Skin epidermis (tissue), 12 donors: ENCODE measurements around the gene IRS2.

Experiments used
- H3K27ac ChIP-seq, 21 experiments: fragments of 200-600 bp; sonication (generic) in 11 of 21; one replicate each; pipeline ENCODE4 v1.5.0; 2020; ENCODE audit warnings: mild to moderate bottlenecking in 3 of 21, inconsistent platforms in 2 of 21, moderate library complexity in 2 of 21
- H3K4me3 ChIP-seq, 7 experiments: fragments of 200-600 bp; sonication (generic) in 2 of 7; one replicate each; pipeline ENCODE4 v1.5.0; 2020; ENCODE audit warnings: inconsistent platforms in 2 of 7, mild to moderate bottlenecking in 2 of 7, moderate library complexity in 1 of 7

Gene IRS2

DNA sequence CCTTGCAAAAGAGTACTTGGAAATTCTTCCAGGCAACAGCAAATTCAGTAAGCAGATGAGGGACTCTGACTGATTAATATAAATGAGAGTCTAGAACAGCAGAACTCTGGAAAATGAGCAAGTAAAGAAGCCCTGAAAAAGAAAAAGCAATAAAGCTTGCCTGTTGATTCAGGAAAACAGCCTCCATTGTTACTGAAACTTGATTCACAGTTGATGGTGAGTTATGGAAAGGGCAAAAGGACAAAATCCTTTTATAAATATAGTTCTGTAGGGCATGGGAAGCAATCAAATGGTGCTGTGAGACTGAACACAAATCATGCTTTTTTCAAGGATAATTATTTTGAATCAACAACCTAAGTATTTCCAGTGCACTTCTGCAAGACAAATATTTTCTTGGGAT, 67.7 kb downstream of the IRS2 start:
- Histone ChIP-seq H3K27ac (no peak overlapping the region), H3K4me3 (no peak overlapping the region)

DNA sequence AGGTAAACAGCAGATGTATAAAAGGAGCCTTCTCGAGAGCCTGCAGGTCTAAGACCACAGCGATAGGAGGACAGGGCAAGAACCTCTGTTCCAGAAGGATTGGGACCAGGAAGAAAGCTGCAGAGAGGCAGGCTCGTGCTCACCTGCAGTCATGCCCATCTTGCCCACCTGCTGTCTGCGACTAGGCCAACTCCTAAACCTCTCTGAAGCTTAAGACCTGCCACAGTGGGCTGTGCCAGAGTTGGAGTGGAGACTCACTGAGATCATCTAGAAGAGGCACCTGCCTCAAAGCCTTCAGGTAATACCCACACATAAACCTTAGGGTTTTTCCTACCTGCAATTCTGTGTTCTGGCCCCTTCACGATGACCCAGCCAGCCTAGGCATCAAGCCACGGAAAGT, 68.7 kb downstream of the IRS2 start:
- Histone ChIP-seq H3K4me3 (no peak overlapping the region), H3K27ac (no peak overlapping the region)

DNA sequence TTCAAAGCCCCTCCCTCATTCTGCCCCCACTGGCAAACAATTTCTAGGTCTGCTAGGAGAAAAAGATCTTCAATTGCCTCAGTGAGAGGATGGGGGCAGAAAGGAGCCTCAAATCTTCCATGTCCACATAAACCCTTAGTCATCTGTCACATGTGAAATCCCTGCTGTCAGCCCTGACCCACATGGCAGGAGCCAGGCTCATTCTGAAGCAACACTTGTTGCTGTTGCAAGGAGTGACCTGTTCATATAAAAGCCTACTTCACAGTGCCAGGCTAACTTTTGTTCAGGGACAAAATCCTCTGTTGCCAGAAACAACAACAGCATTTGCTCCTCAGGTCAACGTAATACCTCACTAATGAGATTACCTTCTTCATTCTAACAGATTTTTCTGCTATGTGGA, 70.5 kb downstream of the IRS2 start:
- Histone ChIP-seq H3K4me3 (no peak overlapping the region), H3K27ac (no peak overlapping the region)

GRCh38 chr13:109713681-109714080, 72.7 kb downstream of the IRS2 start:
- H3K4me3 ChIP-seq, result no peak overlapping the region

GRCh38 chr13:109712124-109712722, 74.2 kb downstream of the IRS2 start:
- H3K27ac ChIP-seq, result no peak overlapping the region
- no peak overlapping the region for H3K4me3 ChIP-seq

More at GRCh38 chr13:109713681-109714080, 72.7 kb downstream of the IRS2 start:
- H3K27ac ChIP-seq, result no peak overlapping the region

- Histone ChIP-seq H3K27ac (no peak overlapping the region), H3K4me3 (no peak overlapping the region)
Observed at GRCh38 chr13:109707742-109708617, 78.4 kb downstream of the IRS2 start.

DNA sequence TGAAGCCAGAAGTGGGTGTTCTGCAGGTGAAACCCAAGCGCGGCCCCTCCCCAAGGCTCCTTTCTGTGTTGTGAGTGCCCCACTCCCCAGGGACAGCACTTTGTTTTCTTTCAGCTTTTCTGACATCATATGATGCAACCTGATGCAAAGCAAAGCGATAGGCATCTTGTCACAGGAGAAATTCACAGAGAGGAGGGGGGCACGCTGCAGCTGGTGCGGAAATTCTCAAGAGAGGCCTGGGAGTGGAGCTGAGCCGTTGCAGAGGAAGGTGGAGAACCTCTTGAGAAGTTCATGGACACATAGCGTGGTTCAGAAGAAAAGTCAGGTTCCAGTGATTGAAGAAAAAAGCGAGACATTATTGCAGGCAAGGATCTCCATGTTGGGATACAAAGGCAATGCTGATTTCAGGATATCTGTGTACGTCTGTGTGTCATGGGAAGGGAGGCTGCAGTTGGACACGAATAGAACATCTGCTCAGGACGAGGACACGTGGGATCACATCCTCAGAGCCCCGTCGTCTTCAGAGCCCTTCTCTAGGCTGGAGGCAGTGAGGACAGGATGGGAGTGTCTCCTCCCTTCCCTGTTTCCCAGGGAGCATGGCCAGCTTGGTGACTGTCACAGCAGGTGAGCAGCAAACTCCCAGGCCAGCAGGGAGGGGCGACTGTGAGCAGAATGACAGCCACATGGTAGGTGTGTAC, 79.2 kb downstream of the IRS2 start:
- no peak overlapping the region for H3K27ac ChIP-seq
- no peak overlapping the region for H3K4me3 ChIP-seq

- H3K4me3 ChIP-seq, result no peak overlapping the region
- peak overlapping the region in 5 of 21 experiments; percentile 1 to 72 (median 33) for H3K27ac ChIP-seq
Observed at GRCh38 chr13:109706015-109706715, 80.2 kb downstream of the IRS2 start.

- Histone ChIP-seq H3K4me3 (no peak overlapping the region), H3K27ac (peak overlapping the region in 16 of 21 experiments; percentile 1 to 72 (median 42))
Observed at GRCh38 chr13:109704771-109705635, 81.4 kb downstream of the IRS2 start.

DNA sequence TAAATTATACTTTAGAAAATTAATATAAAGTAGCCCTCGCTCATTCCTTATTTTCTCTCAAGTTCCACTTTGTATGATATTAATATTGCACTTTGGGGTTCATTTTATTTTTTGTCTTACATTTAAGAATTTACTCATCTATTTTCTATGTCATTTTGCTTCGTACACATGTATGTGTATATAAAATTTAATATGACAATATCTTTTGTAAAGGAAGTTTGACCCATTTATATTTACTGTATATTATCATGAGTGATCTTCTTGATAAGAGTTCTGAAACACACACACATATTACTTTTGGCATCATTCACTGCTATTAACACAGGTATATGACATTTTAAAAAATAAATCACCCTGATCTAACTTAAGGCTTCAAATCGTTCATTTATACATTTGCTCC, 83.1 kb downstream of the IRS2 start:
- Histone ChIP-seq H3K4me3 (no peak overlapping the region), H3K27ac (no peak overlapping the region)
